HEK293 (cell line): ENCODE results near the gene UGT2A1.

Experiments
- CTCF ChIA-PET: fragments of 350-600 bp; formaldehyde crosslinking; extraction: SDS; loops from one replicate; lab custom pipeline; 2021; ENCODE audit warnings: antibody characterized with exemption; lab: Yijun Ruan, JAX
- POLR2A ChIA-PET: fragments of 300-600 bp; formaldehyde crosslinking; extraction: SDS; loops from one replicate; lab custom pipeline; 2020; ENCODE audit warnings: antibody characterized with exemption, inconsistent platforms; lab: Yijun Ruan, JAX
- H3K27ac ChIP-seq: fragments of 200-500 bp; sonication (Bioruptor generic); 2 replicates; pipeline ENCODE4 v1.5.1; 2014; ENCODE audit warnings: low read depth, low read length, control low read depth, inconsistent platforms; ENCODE audit errors: extremely low read depth
- H3K36me3 ChIP-seq, 2 experiments: fragments of 200-500 bp in 1 of 2; sonication (Bioruptor generic) in 1 of 2; 1 replicate in 1 of 2; 2 replicates in 1 of 2; pipeline ENCODE4 v1.5.1; 2014 to 2017; ENCODE audit warnings: inconsistent platforms in 2 of 2, low read length in 2 of 2; ENCODE audit not compliant: control insufficient read depth in 2 of 2, insufficient read depth in 1 of 2
- H3K4me1 ChIP-seq: fragments of 200-500 bp; sonication (Bioruptor generic); 2 replicates; pipeline ENCODE4 v1.5.1; 2014; ENCODE audit warnings: mild to moderate bottlenecking, low read length, inconsistent platforms; ENCODE audit not compliant: control insufficient read depth, insufficient read depth
- H3K4me3 ChIP-seq: 2 replicates; pipeline ENCODE4 v1.5.1; 2011; ENCODE audit warnings: low read depth, mild to moderate bottlenecking, control low read depth, low read length, moderate library complexity
- H3K9me3 ChIP-seq: fragments of 200-500 bp; sonication (Bioruptor generic); 2 replicates; pipeline ENCODE4 v1.5.1; 2014; ENCODE audit warnings: low read depth, low read length, inconsistent platforms; ENCODE audit not compliant: control insufficient read depth, insufficient read depth
- ATF2 ChIP-seq: fragments of 450-650 bp; formaldehyde crosslinking; IDR thresholded peaks from 2 replicates; pipeline ENCODE4 v1.5.1; 2016; ENCODE audit warnings: missing biosample characterization, missing genetic modification characterization, low read depth
- BCL11A ChIP-seq: fragments of 450-650 bp; formaldehyde crosslinking; IDR thresholded peaks from 2 replicates; pipeline ENCODE4 v1.5.1; 2016; ENCODE audit warnings: low read depth, missing biosample characterization, missing genetic modification characterization
- ELK4 ChIP-seq: IDR thresholded peaks from 2 replicates; pipeline ENCODE4 v1.6.1; 2011; ENCODE audit warnings: mild to moderate bottlenecking, low read depth, low read length, borderline replicate concordance
- KLF16 ChIP-seq: fragments of 450-650 bp; formaldehyde crosslinking; IDR thresholded peaks from 2 replicates; pipeline ENCODE4 v1.5.1; 2017; ENCODE audit warnings: missing biosample characterization, missing genetic modification characterization
- MZF1 ChIP-seq: fragments of 450-650 bp; formaldehyde crosslinking; IDR thresholded peaks from 2 replicates; pipeline ENCODE4 v1.5.1; 2017; ENCODE audit warnings: missing biosample characterization, missing genetic modification characterization, borderline replicate concordance
- SP7 ChIP-seq: fragments of 450-650 bp; formaldehyde crosslinking; IDR thresholded peaks from 2 replicates; pipeline ENCODE4 v1.5.1; 2016; ENCODE audit warnings: missing biosample characterization, missing genetic modification characterization
- TCF7L2 ChIP-seq: IDR thresholded peaks from 2 replicates; pipeline ENCODE4 v1.6.1; 2011; ENCODE audit warnings: low read depth, mild to moderate bottlenecking, inconsistent platforms, low read length, moderate library complexity, borderline replicate concordance
- YY2 ChIP-seq: fragments of 450-650 bp; formaldehyde crosslinking; IDR thresholded peaks from 2 replicates; pipeline ENCODE4 v1.5.1; 2016; ENCODE audit warnings: missing biosample characterization, missing genetic modification characterization
- ZNF114 ChIP-seq: fragments of 450-650 bp; formaldehyde crosslinking; IDR thresholded peaks from 2 replicates; pipeline ENCODE4 v1.5.0; 2017; ENCODE audit warnings: missing biosample characterization, missing genetic modification characterization
- ZNF148 ChIP-seq: fragments of 450-650 bp; formaldehyde crosslinking; IDR thresholded peaks from 2 replicates; pipeline ENCODE4 v1.5.0; 2017; ENCODE audit warnings: missing biosample characterization, missing genetic modification characterization, borderline replicate concordance
- ZNF23 ChIP-seq: fragments of 450-650 bp; formaldehyde crosslinking; IDR thresholded peaks from 2 replicates; pipeline ENCODE4 v1.5.1; 2016; ENCODE audit warnings: missing biosample characterization, missing genetic modification characterization, borderline replicate concordance
- ZNF239 ChIP-seq: fragments of 450-650 bp; formaldehyde crosslinking; IDR thresholded peaks from 2 replicates; pipeline ENCODE4 v1.5.1; 2016; ENCODE audit warnings: missing biosample characterization, missing genetic modification characterization
- ZNF354C ChIP-seq: fragments of 450-650 bp; formaldehyde crosslinking; IDR thresholded peaks from 2 replicates; pipeline ENCODE4 v1.5.1; 2016; ENCODE audit warnings: missing biosample characterization, missing genetic modification characterization, low read depth, borderline replicate concordance
- ZNF518A ChIP-seq: fragments of 450-650 bp; formaldehyde crosslinking; conservative IDR thresholded peaks from 2 replicates; pipeline ENCODE4 v1.5.1; 2016; ENCODE audit warnings: low read depth, missing biosample characterization, missing genetic modification characterization
- ZNF610 ChIP-seq: fragments of 450-650 bp; formaldehyde crosslinking; IDR thresholded peaks from 2 replicates; pipeline ENCODE4 v1.5.1; 2016; ENCODE audit warnings: missing biosample characterization, missing genetic modification characterization, borderline replicate concordance
- ZNF654 ChIP-seq: fragments of 450-650 bp; formaldehyde crosslinking; IDR thresholded peaks from 2 replicates; pipeline ENCODE4 v1.5.1; 2016; ENCODE audit warnings: low read depth, missing biosample characterization, missing genetic modification characterization
- ZNF707 ChIP-seq: fragments of 450-650 bp; formaldehyde crosslinking; IDR thresholded peaks from 2 replicates; pipeline ENCODE4 v1.5.1; 2016; ENCODE audit warnings: missing biosample characterization, missing genetic modification characterization
- ZNF792 ChIP-seq: fragments of 450-650 bp; formaldehyde crosslinking; IDR thresholded peaks from 2 replicates; pipeline ENCODE4 v1.5.1; 2016; ENCODE audit warnings: missing biosample characterization, missing genetic modification characterization
- ZSCAN30 ChIP-seq: fragments of 450-650 bp; IDR thresholded peaks from 2 replicates; pipeline ENCODE4 v1.5.1; 2018; ENCODE audit warnings: missing biosample characterization, mild to moderate bottlenecking, missing genetic modification characterization, moderate library complexity
- TF ChIP-seq, protein P1 (sequence below): fragments of 450-650 bp; formaldehyde crosslinking; IDR thresholded peaks from 2 replicates; pipeline ENCODE4 v1.5.1; 2017; ENCODE audit warnings: missing biosample characterization, missing genetic modification characterization

The UGT2A1 gene

DNA sequence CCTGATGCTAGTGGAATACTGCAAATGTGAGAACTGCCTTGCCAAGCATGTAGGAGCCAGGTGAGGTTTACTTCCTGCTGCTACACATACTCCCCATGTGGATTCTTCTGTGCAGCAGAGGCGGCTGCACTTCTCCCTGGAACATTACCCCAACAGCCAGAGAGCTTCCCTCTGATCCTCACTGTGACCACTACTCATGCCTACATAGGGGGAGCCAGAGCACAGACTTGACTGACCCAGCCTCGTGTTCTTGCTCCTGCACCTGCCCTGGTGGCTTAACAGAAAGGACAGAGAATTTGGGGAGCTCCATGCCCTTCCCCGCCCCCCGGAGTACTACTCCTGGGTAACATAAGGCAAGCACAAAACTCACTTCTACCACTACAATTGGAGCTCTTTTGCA is 52.0 kb downstream of the UGT2A1 start:
- H3K27ac ChIP-seq, result no peak overlapping the region
- no peaks in the 10 kb centered on the region for H3K4me1 ChIP-seq
- ChIA-PET POLR2A (no interaction called here), CTCF (no interaction called here)
- TF ChIP-seq ZNF518A (no peak), YY2 (tag by site-specific recombination) (no peak), ZNF354C (tag by site-specific recombination) (no peak), BCL11A (no peak), ZNF148 (tag by site-specific recombination) (no peak), MZF1 (no peak), ZNF610 (tag by site-specific recombination) (no peak), ZNF792 (no peak), ZNF114 (tag by site-specific recombination) (no peak), ELK4 (no peak), ZNF23 (tag by site-specific recombination) (no peak), ZNF707 (no peak), SP7 (tag by site-specific recombination) (no peak), ZNF239 (tag by site-specific recombination) (no peak), KLF16 (tag by site-specific recombination) (no peak)
- TF ChIP-seq, protein P1, sequence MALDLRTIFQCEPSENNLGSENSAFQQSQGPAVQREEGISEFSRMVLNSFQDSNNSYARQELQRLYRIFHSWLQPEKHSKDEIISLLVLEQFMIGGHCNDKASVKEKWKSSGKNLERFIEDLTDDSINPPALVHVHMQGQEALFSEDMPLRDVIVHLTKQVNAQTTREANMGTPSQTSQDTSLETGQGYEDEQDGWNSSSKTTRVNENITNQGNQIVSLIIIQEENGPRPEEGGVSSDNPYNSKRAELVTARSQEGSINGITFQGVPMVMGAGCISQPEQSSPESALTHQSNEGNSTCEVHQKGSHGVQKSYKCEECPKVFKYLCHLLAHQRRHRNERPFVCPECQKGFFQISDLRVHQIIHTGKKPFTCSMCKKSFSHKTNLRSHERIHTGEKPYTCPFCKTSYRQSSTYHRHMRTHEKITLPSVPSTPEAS (tag by site-specific recombination), result no peak
- H3K9me3 ChIP-seq, result no peaks in the 10 kb centered on the region
- H3K36me3 ChIP-seq, result no peaks in the 10 kb centered on the region
- no peak overlapping the region for H3K4me3 ChIP-seq

DNA sequence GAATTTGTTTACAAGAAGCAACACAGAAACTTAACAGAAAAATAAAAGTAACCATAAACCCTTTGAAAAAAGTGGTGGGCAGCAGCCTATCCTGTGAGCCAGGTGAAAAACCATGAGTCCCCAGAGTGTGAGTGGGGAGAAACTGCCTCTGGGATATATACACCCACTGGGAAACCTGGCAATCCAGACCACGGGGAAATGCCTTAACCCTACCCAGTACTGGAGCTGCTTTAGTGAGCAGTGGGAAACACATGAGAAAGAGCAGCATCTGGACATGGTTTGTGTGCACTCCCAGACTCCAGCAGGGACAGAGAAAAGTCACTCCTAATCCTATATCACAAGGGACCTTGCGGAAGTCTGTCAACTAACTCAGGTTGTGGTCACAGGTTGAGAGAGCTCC is 53.0 kb downstream of the UGT2A1 start:
- Histone ChIP-seq H3K4me3 (no peak overlapping the region), H3K27ac (no peak overlapping the region), H3K4me1 (no peaks in the 10 kb centered on the region), H3K36me3 (no peaks in the 10 kb centered on the region), H3K9me3 (no peaks in the 10 kb centered on the region)
- POLR2A ChIA-PET, result no interaction called here
- CTCF ChIA-PET, result no interaction called here
- TF ChIP-seq ZSCAN30 (tag by site-specific recombination) (no peak), TCF7L2 (no peak), ATF2 (tag by site-specific recombination) (no peak), ZNF654 (tag by site-specific recombination) (no peak), ZNF354C (tag by site-specific recombination) (no peak)
